HEK293 (cell line): ENCODE data around the gene ARHGAP6.

Experiments
- CTCF ChIA-PET: fragments of 350-600 bp; formaldehyde crosslinking; extraction: SDS; loops from one replicate; lab custom pipeline; 2021; ENCODE audit warnings: antibody characterized with exemption; lab: Yijun Ruan, JAX
- POLR2A ChIA-PET: fragments of 300-600 bp; formaldehyde crosslinking; extraction: SDS; loops from one replicate; lab custom pipeline; 2020; ENCODE audit warnings: antibody characterized with exemption, inconsistent platforms; lab: Yijun Ruan, JAX
- H3K27ac ChIP-seq: fragments of 200-500 bp; sonication (Bioruptor generic); 2 replicates; pipeline ENCODE4 v1.5.1; 2014; ENCODE audit warnings: low read depth, low read length, control low read depth, inconsistent platforms; ENCODE audit errors: extremely low read depth
- H3K36me3 ChIP-seq, 2 experiments: fragments of 200-500 bp in 1 of 2; sonication (Bioruptor generic) in 1 of 2; 1 replicate in 1 of 2; 2 replicates in 1 of 2; pipeline ENCODE4 v1.5.1; 2014 to 2017; ENCODE audit warnings: inconsistent platforms in 2 of 2, low read length in 2 of 2; ENCODE audit not compliant: control insufficient read depth in 2 of 2, insufficient read depth in 1 of 2
- H3K4me1 ChIP-seq: fragments of 200-500 bp; sonication (Bioruptor generic); 2 replicates; pipeline ENCODE4 v1.5.1; 2014; ENCODE audit warnings: mild to moderate bottlenecking, low read length, inconsistent platforms; ENCODE audit not compliant: control insufficient read depth, insufficient read depth
- H3K4me3 ChIP-seq: 2 replicates; pipeline ENCODE4 v1.5.1; 2011; ENCODE audit warnings: low read depth, mild to moderate bottlenecking, control low read depth, low read length, moderate library complexity
- H3K9me3 ChIP-seq: fragments of 200-500 bp; sonication (Bioruptor generic); 2 replicates; pipeline ENCODE4 v1.5.1; 2014; ENCODE audit warnings: low read depth, low read length, inconsistent platforms; ENCODE audit not compliant: control insufficient read depth, insufficient read depth
- ELK4 ChIP-seq: IDR thresholded peaks from 2 replicates; pipeline ENCODE4 v1.6.1; 2011; ENCODE audit warnings: mild to moderate bottlenecking, low read depth, low read length, borderline replicate concordance
- GLI2 ChIP-seq: fragments of 450-650 bp; formaldehyde crosslinking; IDR thresholded peaks from 2 replicates; pipeline ENCODE4; 2017; ENCODE audit warnings: missing biosample characterization, missing genetic modification characterization, low read depth, borderline replicate concordance
- HOXA7 ChIP-seq: sonication (generic); formaldehyde crosslinking; IDR thresholded peaks from 2 replicates; pipeline ENCODE4 v1.8.1; 2022; ENCODE audit warnings: missing genetic modification reagents, borderline replicate concordance
- INSM2 ChIP-seq: fragments of 450-650 bp; formaldehyde crosslinking; IDR thresholded peaks from 2 replicates; pipeline ENCODE4 v1.5.1; 2016; ENCODE audit warnings: missing biosample characterization, missing genetic modification characterization
- MEIS1 ChIP-seq: sonication (generic); formaldehyde crosslinking; IDR thresholded peaks from 2 replicates; pipeline ENCODE4 v1.8.1; 2022; ENCODE audit warnings: missing genetic modification reagents, mild to moderate bottlenecking, borderline replicate concordance
- YY1 ChIP-seq: fragments of 450-650 bp; formaldehyde crosslinking; IDR thresholded peaks from 2 replicates; pipeline ENCODE4 v1.5.1; 2018; ENCODE audit warnings: missing biosample characterization, missing genetic modification characterization
- ZBTB11 ChIP-seq: fragments of 450-650 bp; formaldehyde crosslinking; conservative IDR thresholded peaks from 2 replicates; pipeline ENCODE4 v1.5.1; 2016; ENCODE audit warnings: low read depth, missing biosample characterization, missing genetic modification characterization
- ZIC2 ChIP-seq: fragments of 450-650 bp; formaldehyde crosslinking; IDR thresholded peaks from 2 replicates; pipeline ENCODE4 v1.5.1; 2016; ENCODE audit warnings: missing biosample characterization, missing genetic modification characterization
- ZNF10 ChIP-seq: fragments of 450-650 bp; formaldehyde crosslinking; IDR thresholded peaks from 2 replicates; pipeline ENCODE4 v1.5.1; 2017; ENCODE audit warnings: missing biosample characterization, missing genetic modification characterization
- ZNF114 ChIP-seq: fragments of 450-650 bp; formaldehyde crosslinking; IDR thresholded peaks from 2 replicates; pipeline ENCODE4 v1.5.0; 2017; ENCODE audit warnings: missing biosample characterization, missing genetic modification characterization
- ZNF19 ChIP-seq: fragments of 450-650 bp; formaldehyde crosslinking; IDR thresholded peaks from 2 replicates; pipeline ENCODE4; 2016; ENCODE audit warnings: missing biosample characterization, missing genetic modification characterization, low read depth
- ZNF292 ChIP-seq: fragments of 450-650 bp; formaldehyde crosslinking; IDR thresholded peaks from 2 replicates; pipeline ENCODE4 v1.5.1; 2016; ENCODE audit warnings: low read depth, missing biosample characterization, missing genetic modification characterization, borderline replicate concordance
- ZNF324 ChIP-seq: fragments of 450-650 bp; formaldehyde crosslinking; IDR thresholded peaks from 2 replicates; pipeline ENCODE4 v1.5.1; 2016; ENCODE audit warnings: missing biosample characterization, missing genetic modification characterization
- ZNF366 ChIP-seq: fragments of 450-650 bp; formaldehyde crosslinking; conservative IDR thresholded peaks from 2 replicates; pipeline ENCODE4 v1.5.1; 2016; ENCODE audit warnings: missing biosample characterization, missing genetic modification characterization
- ZNF510 ChIP-seq: fragments of 450-650 bp; formaldehyde crosslinking; IDR thresholded peaks from 2 replicates; pipeline ENCODE4 v1.5.1; 2018; ENCODE audit warnings: mild to moderate bottlenecking, missing genetic modification characterization, missing biosample characterization; ENCODE audit not compliant: insufficient replicate concordance
- ZNF514 ChIP-seq: fragments of 450-650 bp; formaldehyde crosslinking; IDR thresholded peaks from 2 replicates; pipeline ENCODE4 v1.5.1; 2016; ENCODE audit warnings: missing biosample characterization, missing genetic modification characterization
- ZNF548 ChIP-seq: fragments of 450-650 bp; formaldehyde crosslinking; IDR thresholded peaks from 2 replicates; pipeline ENCODE4 v1.5.1; 2016; ENCODE audit warnings: missing biosample characterization, missing genetic modification characterization
- ZNF580 ChIP-seq: fragments of 450-650 bp; formaldehyde crosslinking; IDR thresholded peaks from 2 replicates; pipeline ENCODE4 v1.5.1; 2016; ENCODE audit warnings: missing biosample characterization, missing genetic modification characterization
- ZNF660 ChIP-seq: fragments of 450-650 bp; IDR thresholded peaks from 2 replicates; pipeline ENCODE4 v1.5.1; 2018; ENCODE audit warnings: missing biosample characterization, mild to moderate bottlenecking, missing genetic modification characterization
- ZNF843 ChIP-seq: fragments of 450-650 bp; formaldehyde crosslinking; IDR thresholded peaks from 2 replicates; pipeline ENCODE4 v1.5.1; 2016; ENCODE audit warnings: missing biosample characterization, missing genetic modification characterization
- ZSCAN18 ChIP-seq: fragments of 450-650 bp; formaldehyde crosslinking; IDR thresholded peaks from 2 replicates; pipeline ENCODE4 v1.5.1; 2016; ENCODE audit warnings: missing biosample characterization, missing genetic modification characterization

The ARHGAP6 gene

GRCh38 chrX:11409957-11410356, 255.8 kb downstream of the ARHGAP6 start:
- no peaks in the 10 kb centered on the region for H3K9me3 ChIP-seq
- H3K36me3 ChIP-seq = no peaks in the 10 kb centered on the region
- H3K4me3 ChIP-seq = no peak overlapping the region
- no peak overlapping the region for H3K27ac ChIP-seq
- ChIA-PET POLR2A (no interaction called here), CTCF (no interaction called here)
- TF ChIP-seq MEIS1 (CRISPR knock-in tag) (no peak), GLI2 (tag by site-specific recombination) (no peak), ZNF548 (tag by site-specific recombination) (no peak), YY1 (tag by site-specific recombination) (no peak), ELK4 (no peak), ZNF114 (tag by site-specific recombination) (no peak), INSM2 (tag by site-specific recombination) (no peak), ZSCAN18 (no peak), ZIC2 (tag by site-specific recombination) (no peak), ZNF19 (tag by site-specific recombination) (no peak), ZNF660 (tag by site-specific recombination) (no peak), ZNF292 (tag by site-specific recombination) (no peak), HOXA7 (CRISPR knock-in tag) (no peak), ZNF366 (tag by site-specific recombination) (no peak), ZNF510 (tag by site-specific recombination) (no peak), ZBTB11 (tag by site-specific recombination) (no peak), ZNF580 (tag by site-specific recombination) (no peak)
- no peaks in the 10 kb centered on the region for H3K4me1 ChIP-seq

GRCh38 chrX:11408783-11409182, 256.9 kb downstream of the ARHGAP6 start:
- no peaks in the 10 kb centered on the region for H3K4me1 ChIP-seq
- ChIA-PET CTCF (no interaction called here), POLR2A (no interaction called here)
- H3K36me3 ChIP-seq = no peaks in the 10 kb centered on the region
- no peaks in the 10 kb centered on the region for H3K9me3 ChIP-seq
- no peak overlapping the region for H3K4me3 ChIP-seq
- H3K27ac ChIP-seq = no peak overlapping the region
- TF ChIP-seq ZNF514 (tag by site-specific recombination) = no peak
- TF ChIP-seq ZNF324 (tag by site-specific recombination) = no peak
- TF ChIP-seq ZNF843 = no peak
- no peak for TF ChIP-seq ZNF10 (tag by site-specific recombination)
